Measurements from ENCODE around the gene F7. TPM values are rescaled to one million over a fixed set of nuclear protein-coding genes. Genes with fewer than 3 reads are reported as not detected.
A peak's percentile ranks its signal among the peaks of the same experiment; 100 is the strongest.

Gene F7
- total and polyA plus RNA-seq, 10 donors = 0.03 TPM; not detected in 9

DNA sequence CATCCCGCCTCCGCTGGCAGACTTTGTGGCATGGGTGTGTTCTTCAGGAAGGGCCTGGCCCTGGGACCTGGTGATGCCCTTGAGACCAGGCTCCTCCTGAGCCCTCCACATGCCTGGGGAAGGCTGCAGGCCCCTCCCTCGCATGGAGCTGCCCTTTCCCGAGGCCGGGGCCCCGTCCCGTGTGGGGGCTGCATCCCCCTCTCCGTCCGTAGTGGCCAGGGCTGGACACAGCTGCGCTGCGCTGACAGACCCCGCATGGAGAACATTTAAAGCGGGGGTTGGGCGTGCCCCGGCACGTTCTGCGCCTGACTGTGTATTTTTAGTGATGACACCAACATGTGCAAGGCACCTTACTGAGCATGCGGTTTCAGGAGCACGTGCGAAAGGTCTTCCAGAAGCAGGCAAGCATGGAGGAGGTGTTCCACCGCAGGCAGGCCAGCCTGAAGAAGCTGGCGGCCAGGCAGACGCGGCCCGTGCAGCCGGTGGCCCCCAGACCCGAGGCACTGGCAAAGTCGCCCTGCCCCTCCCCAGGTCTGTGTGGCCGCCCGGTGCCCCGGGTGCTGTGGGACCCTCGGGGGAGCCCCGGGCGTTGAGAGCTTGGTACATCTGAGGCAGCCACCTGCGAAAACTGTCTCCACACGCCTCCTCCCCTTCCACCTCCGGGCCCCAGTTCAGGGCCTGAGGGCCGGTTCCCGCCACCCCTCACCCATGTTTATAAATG, 28.8 kb upstream of the F7 start:
- Histone ChIP-seq H3K27me3 (replicated peaks in 1 of 7) (no peaks in the 10 kb centered on the region), H3K27ac (no peak overlapping the region), H3K4me1 (peaks cover 0 to 14% (median 3%) of the 10 kb centered on the region in 6 donors), H3K36me3 (peaks cover 0 to 38% (median 0%) of the 10 kb centered on the region in 6 donors), H3K4me3 (no peak overlapping the region), H3K9me3 (peaks cover 0 to 8% (median 0%) of the 10 kb centered on the region in 8 donors)
- intact Hi-C loops (cut with DNase I; ENCODE audit: low total_unique reads) = no loop called here
- DNase-seq = peak; percentile 74
- WGBS, 5 donors = 84 to 90% (median 89%) methylated on average over 29 to 39 of the region's 39 CpGs
- peak in 1 of 3 donors; percentile 40 for TF ChIP-seq POLR2AphosphoS5 (IDR thresholded peaks at IDR 0.05)
- TF ChIP-seq, protein P1, sequence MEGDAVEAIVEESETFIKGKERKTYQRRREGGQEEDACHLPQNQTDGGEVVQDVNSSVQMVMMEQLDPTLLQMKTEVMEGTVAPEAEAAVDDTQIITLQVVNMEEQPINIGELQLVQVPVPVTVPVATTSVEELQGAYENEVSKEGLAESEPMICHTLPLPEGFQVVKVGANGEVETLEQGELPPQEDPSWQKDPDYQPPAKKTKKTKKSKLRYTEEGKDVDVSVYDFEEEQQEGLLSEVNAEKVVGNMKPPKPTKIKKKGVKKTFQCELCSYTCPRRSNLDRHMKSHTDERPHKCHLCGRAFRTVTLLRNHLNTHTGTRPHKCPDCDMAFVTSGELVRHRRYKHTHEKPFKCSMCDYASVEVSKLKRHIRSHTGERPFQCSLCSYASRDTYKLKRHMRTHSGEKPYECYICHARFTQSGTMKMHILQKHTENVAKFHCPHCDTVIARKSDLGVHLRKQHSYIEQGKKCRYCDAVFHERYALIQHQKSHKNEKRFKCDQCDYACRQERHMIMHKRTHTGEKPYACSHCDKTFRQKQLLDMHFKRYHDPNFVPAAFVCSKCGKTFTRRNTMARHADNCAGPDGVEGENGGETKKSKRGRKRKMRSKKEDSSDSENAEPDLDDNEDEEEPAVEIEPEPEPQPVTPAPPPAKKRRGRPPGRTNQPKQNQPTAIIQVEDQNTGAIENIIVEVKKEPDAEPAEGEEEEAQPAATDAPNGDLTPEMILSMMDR (IDR thresholded peaks at IDR 0.05 in 8 of 11, conservative IDR thresholded peaks at IDR 0.05 in 3 of 11) = no peak

GRCh38 chr13:113077566-113077952, 28.0 kb upstream of the F7 start:
- 85 to 93% (median 89%) methylated on average over 20 of the region's 20 CpGs for WGBS, 5 donors
- Histone ChIP-seq H3K36me3 (peaks cover 0 to 38% (median 0%) of the 10 kb centered on the region in 6 donors), H3K27me3 (replicated peaks in 1 of 7) (no peaks in the 10 kb centered on the region), H3K4me3 (no peak overlapping the region), H3K4me1 (peaks cover 0 to 14% (median 3%) of the 10 kb centered on the region in 6 donors), H3K9me3 (peaks cover 0 to under 1% (median 0%) of the 10 kb centered on the region in 8 donors), H3K27ac (no peak overlapping the region)
- intact Hi-C loops (cut with DNase I; ENCODE audit: low total_unique reads) = no loop called here
- DNase-seq = peak; percentile 52
- TF ChIP-seq POLR2A (IDR thresholded peaks at IDR 0.05) = no peak
- no peak for TF ChIP-seq POLR2AphosphoS5 (IDR thresholded peaks at IDR 0.05)
- TF ChIP-seq, protein P1 (IDR thresholded peaks at IDR 0.05 in 8 of 11, conservative IDR thresholded peaks at IDR 0.05 in 3 of 11) = no peak

- peak; percentile 62 for DNase-seq
- 90 to 95% (median 93%) methylated on average over 35 to 42 of the region's 42 CpGs for WGBS, 5 donors
- no peaks in the 10 kb centered on the region for H3K27me3 ChIP-seq (replicated peaks in 1 of 7)
- H3K27ac ChIP-seq = no peak overlapping the region
- H3K4me3 ChIP-seq = no peak overlapping the region
- no peaks in the 10 kb centered on the region for H3K9me3 ChIP-seq
- intact Hi-C loops (cut with DNase I; ENCODE audit: low total_unique reads) = no loop called here
- H3K36me3 ChIP-seq = peaks cover 0 to 38% (median 0%) of the 10 kb centered on the region in 6 donors
- H3K4me1 ChIP-seq = peaks cover 0 to 14% (median 3%) of the 10 kb centered on the region in 6 donors
- TF ChIP-seq POLR2AphosphoS5 (IDR thresholded peaks at IDR 0.05) (no peak), POLR2A (IDR thresholded peaks at IDR 0.05) (no peak)
- TF ChIP-seq, protein P1 (IDR thresholded peaks at IDR 0.05 in 8 of 11, conservative IDR thresholded peaks at IDR 0.05 in 3 of 11) = no peak
Observed at GRCh38 chr13:113077953-113078901, 27.4 kb upstream of the F7 start.

Data from spleen (tissue), 11 donors.